CD14-positive monocyte (primary cell): ENCODE data around the gene SEMA6D. TPM values are rescaled to one million over a fixed set of nuclear protein-coding genes. Genes with fewer than 3 reads are reported as not detected.

ENCODE experiments used
- DNase-seq, 3 donors: peaks; one replicate each; pipeline ENCODE4 v3.0.0-alpha.2; 2011 to 2022
- H2AFZ ChIP-seq: 2 replicates; pipeline ENCODE4 v1.6.0; 2012; ENCODE audit warnings: mild to moderate bottlenecking, low read depth, low read length, inconsistent platforms; ENCODE audit not compliant: insufficient read depth, poor library complexity, severe bottlenecking
- H3K27ac ChIP-seq, 2 donors: 1 replicate in 1 of 2; 2 replicates in 1 of 2; pipeline ENCODE4 v1.5.1; 2012 to 2013; ENCODE audit warnings: low read length in 2 of 2, control low read depth in 1 of 2, inconsistent platforms in 1 of 2, low read depth in 1 of 2, mild to moderate bottlenecking in 1 of 2
- H3K27me3 ChIP-seq, 2 donors: one replicate each; pipeline versions ENCODE4 v1.6.0 to v1.6.1; 2011 to 2013; ENCODE audit warnings: low read length in 2 of 2; ENCODE audit not compliant: control insufficient read depth in 2 of 2, insufficient read depth in 2 of 2
- H3K36me3 ChIP-seq, 2 donors: replicated peaks in 1 of 2; 1 replicate in 1 of 2; 2 replicates in 1 of 2; pipeline versions ENCODE4 v1.5.1 to v1.6.1; 2012 to 2013; ENCODE audit warnings: low read length in 2 of 2, control low read depth in 1 of 2, inconsistent platforms in 1 of 2, mild to moderate bottlenecking in 1 of 2; ENCODE audit not compliant: insufficient read depth in 2 of 2, control insufficient read depth in 1 of 2
- H3K4me1 ChIP-seq, 2 donors: 1 replicate in 1 of 2; 2 replicates in 1 of 2; pipeline versions ENCODE4 v1.5.1 to v1.6.1; 2012 to 2013; ENCODE audit warnings: low read length in 2 of 2, control low read depth in 1 of 2, inconsistent platforms in 1 of 2, mild to moderate bottlenecking in 1 of 2, moderate library complexity in 1 of 2; ENCODE audit not compliant: insufficient read depth in 2 of 2, control insufficient read depth in 1 of 2
- H3K4me2 ChIP-seq: replicated peaks from 2 replicates; pipeline ENCODE3; 2012; ENCODE audit warnings: low read length, moderate library complexity, mild to moderate bottlenecking; ENCODE audit not compliant: poor library complexity, severe bottlenecking; ENCODE audit errors: extremely low read depth
- H3K4me3 ChIP-seq, 3 experiments: fragments of 200-600 bp in 1 of 3; sonication (generic) in 1 of 3; replicated peaks in 1 of 3; 1 replicate in 2 of 3; 2 replicates in 1 of 3; pipeline ENCODE4 v1.5.1; 2011 to 2013; ENCODE audit warnings: low read length in 3 of 3, mild to moderate bottlenecking in 3 of 3, control low read depth in 2 of 3, low read depth in 2 of 3, inconsistent platforms in 1 of 3, moderate library complexity in 1 of 3
- H3K79me2 ChIP-seq: 2 replicates; pipeline ENCODE4 v1.6.0; 2012; ENCODE audit warnings: mild to moderate bottlenecking, control low read depth, inconsistent platforms, low read length, moderate library complexity; ENCODE audit not compliant: insufficient read depth
- H3K9ac ChIP-seq: 2 replicates; pipeline ENCODE4 v1.6.0; 2017; ENCODE audit warnings: low read length, mild to moderate bottlenecking; ENCODE audit not compliant: insufficient read depth, poor library complexity, severe bottlenecking
- H3K9me3 ChIP-seq, 2 donors: replicated peaks in 1 of 2; 1 replicate in 1 of 2; 2 replicates in 1 of 2; pipeline versions ENCODE4 v1.5.1 to v1.6.1; 2012 to 2013; ENCODE audit warnings: low read length in 2 of 2, control low read depth in 1 of 2; ENCODE audit not compliant: control insufficient read depth in 1 of 2, insufficient read depth in 1 of 2
- H4K20me1 ChIP-seq: 2 replicates; pipeline ENCODE4 v1.6.0; 2012; ENCODE audit warnings: mild to moderate bottlenecking, low read length, control low read depth, moderate library complexity; ENCODE audit not compliant: insufficient read depth
- H3K27ac Mint-ChIP-seq, 7 donors: one replicate each; pipeline ENCODE4 v1.8.0; 2020; ENCODE audit warnings: mild to moderate bottlenecking in 7 of 7, mixed read lengths in 7 of 7, moderate library complexity in 6 of 7, inconsistent platforms in 2 of 7
- H3K27me3 Mint-ChIP-seq, 3 donors: one replicate each; pipeline ENCODE4 v1.8.0; 2021 to 2022; ENCODE audit warnings: low read depth in 3 of 3, mild to moderate bottlenecking in 3 of 3, mixed read lengths in 3 of 3, moderate library complexity in 3 of 3, inconsistent platforms in 1 of 3
- H3K36me3 Mint-ChIP-seq, 2 donors: one replicate each; pipeline ENCODE4 v1.8.0; 2020; ENCODE audit warnings: mixed read lengths in 2 of 2, inconsistent platforms in 1 of 2, mild to moderate bottlenecking in 1 of 2
- H3K4me1 Mint-ChIP-seq: one replicate; pipeline ENCODE4 v1.8.0; 2020; ENCODE audit warnings: mild to moderate bottlenecking, mixed read lengths
- H3K4me3 Mint-ChIP-seq, 2 donors: one replicate each; pipeline ENCODE4 v1.8.0; 2020; ENCODE audit warnings: mild to moderate bottlenecking in 2 of 2, mixed read lengths in 2 of 2, moderate library complexity in 1 of 2
- H3K9me3 Mint-ChIP-seq, 7 donors: one replicate each; pipeline ENCODE4 v1.8.0; 2020 to 2022; ENCODE audit warnings: mixed read lengths in 7 of 7, mild to moderate bottlenecking in 6 of 7, moderate library complexity in 6 of 7, inconsistent platforms in 2 of 7
- WGBS: methylation state at CpG from one replicate; pipeline ENCODE4 v1.1.5; 2013; ENCODE audit warnings: missing lambda C conversion rate; ENCODE audit not compliant: insufficient coverage; 5-methylcytosine and 5-hydroxymethylcytosine counted together
- intact Hi-C, 2 donors: fragments of 100-400 bp; cut with micrococcal nuclease; formaldehyde crosslinking; loops; one replicate each; pipeline versions ENCODE4 v1.15.0 to v1.15.1; 2023
- polyA plus RNA-seq, 3 donors: library from polyadenylated mRNA; depleted of rRNA in 1 of 3; unstranded in 2 of 3; stranded (reverse) in 1 of 3; fragments of 300-500 nt in 2 of 3; fragments of >200 nt in 1 of 3; fragmentation: Illumina TruSeq in 2 of 3; gene quantifications; 1 replicate in 2 of 3; 2 replicates in 1 of 3; pipeline ENCODE4 v1.2.3, GENCODE V29; 2012 to 2021
- TF ChIP-seq, protein P1 (sequence below): fragments of 200-600 bp; IDR thresholded peaks from one replicate; pipeline ENCODE4 v1.8.0; 2022; ENCODE audit warnings: antibody characterized with exemption, mild to moderate bottlenecking

SEMA6D gene
- polyA plus RNA-seq, 3 donors = not detected

DNA sequence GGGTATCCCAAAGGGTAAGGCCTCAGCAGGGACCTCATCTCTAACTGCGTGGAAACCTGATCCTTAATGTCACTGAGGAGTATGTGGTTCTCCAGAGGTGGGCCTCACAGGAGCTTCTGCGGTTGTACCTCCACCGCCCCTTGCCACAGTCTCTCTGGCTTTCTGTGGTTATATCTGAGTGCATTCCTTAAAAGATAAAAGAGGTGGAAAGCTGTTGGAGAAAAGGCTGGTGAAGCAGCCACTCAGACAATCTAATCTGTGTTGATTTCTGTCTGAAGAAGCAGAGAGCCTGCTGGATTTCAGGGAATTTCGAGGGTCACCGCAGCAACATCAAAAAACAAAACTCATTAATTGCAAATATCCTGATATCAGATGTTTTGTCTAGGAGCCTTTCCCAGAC, 51.4 kb downstream of the SEMA6D start:
- WGBS = 100% methylated on average over 2 of the region's 5 CpGs
- Histone ChIP-seq H3K79me2 (no peaks in the 10 kb centered on the region), H3K9ac (no peak overlapping the region), H2AFZ (no peak overlapping the region), H3K9me3 (peaks cover 8 to 11% of the 10 kb centered on the region in 2 donors), H3K4me1 (no peaks in the 10 kb centered on the region), H3K4me2 (no peak overlapping the region), H3K27me3 (no peaks in the 10 kb centered on the region), H3K27ac (no peak overlapping the region), H3K36me3 (no peaks in the 10 kb centered on the region), H4K20me1 (no peaks in the 10 kb centered on the region), H3K4me3 (no peak overlapping the region)
- TF ChIP-seq, protein P1, sequence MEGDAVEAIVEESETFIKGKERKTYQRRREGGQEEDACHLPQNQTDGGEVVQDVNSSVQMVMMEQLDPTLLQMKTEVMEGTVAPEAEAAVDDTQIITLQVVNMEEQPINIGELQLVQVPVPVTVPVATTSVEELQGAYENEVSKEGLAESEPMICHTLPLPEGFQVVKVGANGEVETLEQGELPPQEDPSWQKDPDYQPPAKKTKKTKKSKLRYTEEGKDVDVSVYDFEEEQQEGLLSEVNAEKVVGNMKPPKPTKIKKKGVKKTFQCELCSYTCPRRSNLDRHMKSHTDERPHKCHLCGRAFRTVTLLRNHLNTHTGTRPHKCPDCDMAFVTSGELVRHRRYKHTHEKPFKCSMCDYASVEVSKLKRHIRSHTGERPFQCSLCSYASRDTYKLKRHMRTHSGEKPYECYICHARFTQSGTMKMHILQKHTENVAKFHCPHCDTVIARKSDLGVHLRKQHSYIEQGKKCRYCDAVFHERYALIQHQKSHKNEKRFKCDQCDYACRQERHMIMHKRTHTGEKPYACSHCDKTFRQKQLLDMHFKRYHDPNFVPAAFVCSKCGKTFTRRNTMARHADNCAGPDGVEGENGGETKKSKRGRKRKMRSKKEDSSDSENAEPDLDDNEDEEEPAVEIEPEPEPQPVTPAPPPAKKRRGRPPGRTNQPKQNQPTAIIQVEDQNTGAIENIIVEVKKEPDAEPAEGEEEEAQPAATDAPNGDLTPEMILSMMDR = no peak
- H3K27me3 Mint-ChIP-seq = no peaks in the 10 kb centered on the region
- no peaks in the 10 kb centered on the region for H3K36me3 Mint-ChIP-seq
- no peak for DNase-seq
- intact Hi-C loops = no loop called here
- H3K9me3 Mint-ChIP-seq = peaks cover 4 to 9% (median 6%) of the 10 kb centered on the region in 7 donors
- H3K4me3 Mint-ChIP-seq = no peak overlapping the region
- H3K27ac Mint-ChIP-seq = no peak overlapping the region
- no peaks in the 10 kb centered on the region for H3K4me1 Mint-ChIP-seq

DNA sequence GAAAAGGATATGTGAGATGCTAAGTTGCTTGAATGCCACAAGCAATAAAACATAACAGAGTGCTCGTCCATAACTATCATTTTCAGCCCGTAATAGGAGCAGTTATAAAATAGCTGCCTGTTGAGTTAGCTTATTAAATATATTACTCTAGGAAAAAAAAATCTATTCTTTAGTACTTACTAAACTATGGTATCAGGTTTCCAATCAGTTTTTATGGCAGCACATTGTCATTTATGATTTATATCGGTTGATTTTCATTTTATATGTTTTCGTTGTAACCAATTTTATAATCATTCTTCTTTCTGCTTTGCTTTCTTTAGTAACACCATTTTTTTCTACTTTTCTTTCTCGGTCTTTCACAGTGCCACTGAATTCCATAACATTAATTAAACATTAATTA, 51.9 kb downstream of the SEMA6D start:
- Histone ChIP-seq H3K27ac (no peak overlapping the region), H3K4me2 (no peak overlapping the region), H3K4me3 (no peak overlapping the region), H3K79me2 (no peaks in the 10 kb centered on the region), H2AFZ (no peak overlapping the region), H3K9me3 (peaks cover 7 to 8% of the 10 kb centered on the region in 2 donors), H3K9ac (no peak overlapping the region), H3K36me3 (no peaks in the 10 kb centered on the region), H4K20me1 (no peaks in the 10 kb centered on the region), H3K27me3 (no peaks in the 10 kb centered on the region), H3K4me1 (no peaks in the 10 kb centered on the region)
- intact Hi-C loops = no loop called here
- H3K27ac Mint-ChIP-seq = no peak overlapping the region
- DNase-seq = no peak
- H3K4me1 Mint-ChIP-seq = no peaks in the 10 kb centered on the region
- no peaks in the 10 kb centered on the region for H3K36me3 Mint-ChIP-seq
- TF ChIP-seq, protein P1 = no peak
- whole genome bisulfite sequencing = 100% methylated on average over 1 of the region's 5 CpGs
- H3K27me3 Mint-ChIP-seq = no peaks in the 10 kb centered on the region
- H3K9me3 Mint-ChIP-seq = peaks cover 4 to 9% (median 5%) of the 10 kb centered on the region in 7 donors
- no peak overlapping the region for H3K4me3 Mint-ChIP-seq
